Right lobe of liver (tissue), 6 donors: ENCODE results near the gene PCDHGC3. TPM values are rescaled to one million over a fixed set of nuclear protein-coding genes. Genes with fewer than 3 reads are reported as not detected.

Experiments used
- ATAC-seq, 4 donors: fragments of 200-7000 bp; cut with Tn5 transposase; one replicate each; pipeline ENCODE4 v1.9.1; 2020; ENCODE audit warnings: mild to moderate bottlenecking in 4 of 4, moderate library complexity in 4 of 4
- DNase-seq, 3 donors: peaks; one replicate each; pipeline ENCODE4 v3.0.0-alpha.2; 2020
- H3K27ac ChIP-seq, 3 donors: fragments of 200-600 bp; one replicate each; pipeline ENCODE4 v1.8.0; 2022
- H3K27me3 ChIP-seq, 2 donors: fragments of 200-600 bp; one replicate each; pipeline ENCODE4 v1.8.0; 2022
- H3K36me3 ChIP-seq, 4 donors: fragments of 200-600 bp; sonication (generic) in 1 of 4; one replicate each; pipeline versions ENCODE4 v1.5.1 to v1.8.0; 2017 to 2022; ENCODE audit warnings: control low read depth in 1 of 4
- H3K4me1 ChIP-seq, 4 donors: fragments of 200-600 bp; sonication (generic) in 1 of 4; one replicate each; pipeline versions ENCODE4 v1.5.1 to v1.8.0; 2017 to 2022; ENCODE audit warnings: control low read depth in 1 of 4
- H3K4me3 ChIP-seq, 3 donors: fragments of 200-600 bp; one replicate each; pipeline ENCODE4 v1.8.0; 2022
- H3K9me3 ChIP-seq, 4 donors: fragments of 200-600 bp; sonication (generic) in 1 of 4; one replicate each; pipeline versions ENCODE4 v1.5.1 to v1.8.0; 2017 to 2022; ENCODE audit warnings: control low read depth in 1 of 4
- CTCF ChIP-seq, 4 donors: fragments of 200-600 bp in 3 of 4; fragments of 450-650 bp in 1 of 4; IDR thresholded peaks; one replicate each; pipeline versions ENCODE4 v1.5.1 to v1.8.0; 2016 to 2022; ENCODE audit warnings: antibody characterized with exemption in 4 of 4, mild to moderate bottlenecking in 2 of 4
- POLR2A ChIP-seq: fragments of 450-650 bp; IDR thresholded peaks from one replicate; pipeline ENCODE4 v1.6.1; 2017; ENCODE audit warnings: antibody characterized with exemption, mild to moderate bottlenecking
- WGBS: methylation state at CpG from one replicate; pipeline ENCODE4 v1.1.6; 2018; ENCODE audit warnings: low coverage, low lambda C conversion rate; ENCODE audit not compliant: insufficient coverage; ENCODE audit errors: missing lambda C conversion rate; 5-methylcytosine and 5-hydroxymethylcytosine counted together
- intact Hi-C, 2 donors: fragments of 100-400 bp; cut with DNase I; formaldehyde crosslinking; loops; one replicate each; pipeline versions ENCODE4 v1.11.2 to v1.14.1; 2022
- total RNA-seq, 6 experiments: library from RNA; depleted of rRNA in 2 of 6; stranded (reverse); fragments of >200 nt in 2 of 6; fragmentation: NEBNext Ultra II Directional in 3 of 6; extraction: Animal tissue kit (Norgen Biotek cat#: 25700) in 3 of 6; gene quantifications; one replicate each; pipeline versions ENCODE4 v1.1.0 to v1.2.4, GENCODE V29; 2016 to 2023
- donor health status: DM: no; HTN: yes; CAD: no.
- donor health status: DM: no; HTN: no; CAD: no.
- donor health status: DM: no; HTN: no; CAD: no.
- donor health status: DM: no; HTN: yes; CAD: no.
- donor health status: DM: no; HTN: yes; CAD: no.

The PCDHGC3 gene
- total RNA-seq, 6 experiments from 2014 or later = 6.1 to 10.6 (median 7.6) TPM

- Histone ChIP-seq H3K9me3 (no peaks in the 10 kb centered on the region), H3K27me3 (no peaks in the 10 kb centered on the region), H3K4me3 (peak overlapping the region in 1 of 3 donors; percentile 31), H3K36me3 (peaks cover 0 to 10% (median 3%) of the 10 kb centered on the region in 4 donors), H3K4me1 (peaks cover 0 to 11% (median 0%) of the 10 kb centered on the region in 4 donors), H3K27ac (peak overlapping the region in 1 of 3 donors; percentile 87)
- TF ChIP-seq CTCF (IDR thresholded peaks at IDR 0.05) = no peak
- no peak for TF ChIP-seq POLR2A
- intact Hi-C loops = no loop called here
- ATAC-seq = no peak
- WGBS = 45% methylated on average over 2 of the region's 4 CpGs
- DNase-seq = no peak
Measured at GRCh38 chr5:141511771-141512325, 36.1 kb downstream of the PCDHGC3 start.

GRCh38 chr5:141512390-141512910 lies 36.7 kb downstream of the PCDHGC3 start:
- Histone ChIP-seq H3K36me3 (peaks cover 0 to 10% (median 5%) of the 10 kb centered on the region in 4 donors), H3K4me3 (peak overlapping the region; percentile 31 to 45 (median 38)), H3K9me3 (no peaks in the 10 kb centered on the region), H3K27me3 (no peaks in the 10 kb centered on the region), H3K27ac (peak overlapping the region in 2 of 3 donors; percentile 69 to 87), H3K4me1 (peaks cover 0 to 11% (median 0%) of the 10 kb centered on the region in 4 donors)
- peak; percentile 65 to 76 (median 72) for ATAC-seq
- peak; percentile 82 to 85 (median 84) for DNase-seq
- TF ChIP-seq POLR2A (no peak), CTCF (IDR thresholded peaks at IDR 0.05) (peak; percentile 65 to 88 (median 84))
- 3% methylated on average over 11 of the region's 28 CpGs for WGBS
- intact Hi-C loops = no loop called here

- H3K27ac ChIP-seq = peak overlapping the region; percentile 40 to 87 (median 69)
- peaks cover 0 to 15% (median 7%) of the 10 kb centered on the region in 4 donors for H3K36me3 ChIP-seq
- H3K27me3 ChIP-seq = no peaks in the 10 kb centered on the region
- no peaks in the 10 kb centered on the region for H3K9me3 ChIP-seq
- peaks cover 0 to 11% (median 0%) of the 10 kb centered on the region in 4 donors for H3K4me1 ChIP-seq
- H3K4me3 ChIP-seq = peak overlapping the region; percentile 31 to 45 (median 38)
- TF ChIP-seq CTCF (IDR thresholded peaks at IDR 0.05) = no peak
- TF ChIP-seq POLR2A = no peak
- intact Hi-C loops = no loop called here
- DNase-seq (peak in 1 of 3 donors; percentile 52), ATAC-seq (peak; percentile 37 to 47 (median 42))
- 13% methylated on average over 22 of the region's 43 CpGs for WGBS
Measured at GRCh38 chr5:141512911-141513626, 37.3 kb downstream of the PCDHGC3 start.

DNA sequence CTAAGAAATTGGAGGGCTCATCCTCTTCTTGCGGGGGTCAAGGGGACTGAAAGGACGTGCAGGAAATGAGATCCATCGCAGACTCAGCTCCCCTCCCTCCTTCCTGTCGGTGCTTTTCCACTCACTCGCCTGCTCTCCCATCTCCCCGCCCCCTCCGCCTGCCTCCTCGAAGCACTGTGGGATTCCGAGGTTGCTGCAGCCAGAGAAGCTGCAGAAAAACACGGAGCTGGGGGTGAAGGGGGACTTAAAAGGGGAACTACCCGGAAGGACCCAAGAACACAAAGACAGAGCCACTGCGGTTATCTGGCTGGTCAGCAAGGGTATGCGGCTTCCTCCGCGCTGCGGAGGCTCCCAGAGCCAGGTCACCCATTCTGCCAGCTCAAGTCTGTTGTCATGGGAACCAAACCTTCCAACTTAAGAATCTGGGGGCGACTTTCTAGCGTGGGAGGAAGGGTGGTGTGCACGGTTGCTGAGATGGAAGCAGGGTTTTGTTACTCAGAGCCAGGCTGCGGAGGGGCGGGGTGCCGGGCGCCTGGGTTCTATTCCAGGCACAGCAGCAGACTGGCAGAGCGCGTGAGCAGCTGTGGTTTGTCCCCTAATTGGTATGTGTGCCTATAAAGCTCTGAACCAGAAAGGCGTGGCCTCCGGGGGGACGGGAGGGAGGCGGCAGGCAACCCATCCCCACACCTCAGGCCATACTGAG lies 38.0 kb downstream of the PCDHGC3 start:
- WGBS = 19% methylated on average over 13 of the region's 29 CpGs
- intact Hi-C loops = no loop called here
- ATAC-seq = peak; percentile 43 to 56 (median 46)

More for the DNA sequence above, 38.0 kb downstream of the PCDHGC3 start:
- Histone ChIP-seq H3K9me3 (no peaks in the 10 kb centered on the region), H3K36me3 (peaks cover 0 to 18% (median 8%) of the 10 kb centered on the region in 4 donors), H3K4me3 (peak overlapping the region; percentile 31 to 45 (median 38)), H3K27me3 (no peaks in the 10 kb centered on the region), H3K27ac (peak overlapping the region; percentile 40 to 87 (median 69)), H3K4me1 (peaks cover 0 to 11% (median 0%) of the 10 kb centered on the region in 4 donors)
- TF ChIP-seq CTCF (IDR thresholded peaks at IDR 0.05) (no peak), POLR2A (no peak)
- DNase-seq = peak in 2 of 3 donors; percentile 64 to 74
